GM19395 (cell line): Measurements from ENCODE around the gene NHERF1.

Source experiments
- ATAC-seq: cut with Tn5 transposase; IDR thresholded peaks from one replicate; pipeline ENCODE4 v1.9.1; 2021; ENCODE audit warnings: mild to moderate bottlenecking, moderate library complexity; ENCODE audit not compliant: unreplicated experiment

Gene NHERF1

GRCh38 chr17:74748529-74749278 lies at the start of gene NHERF1:
TSS of gene NHERF1 (plus strand) at chr17:74748628. CDS start at chr17:74748847, 219 bp downstream.
- ATAC-seq = peak; percentile 82

GRCh38 chr17:74699236-74699635 lies 49.2 kb upstream of the NHERF1 start:
- no peak for ATAC-seq

- no peak for ATAC-seq
Observed at GRCh38 chr17:74702116-74702871, 46.1 kb upstream of the NHERF1 start.

- no peak for ATAC-seq
Observed at GRCh38 chr17:74703311-74703710, 45.1 kb upstream of the NHERF1 start.

GRCh38 chr17:74704544-74704943 lies 43.9 kb upstream of the NHERF1 start:
- ATAC-seq = no peak

- no peak for ATAC-seq
Observed at GRCh38 chr17:74711058-74711824, 37.2 kb upstream of the NHERF1 start.

- ATAC-seq = no peak
Observed at GRCh38 chr17:74712301-74712700, 36.1 kb upstream of the NHERF1 start.

GRCh38 chr17:74712756-74713155 lies 35.7 kb upstream of the NHERF1 start, which contains the start of gene CD300LF:
TSS of gene CD300LF (minus strand) at chr17:74712923. CDS start at chr17:74712866, 57 bp downstream.
- ATAC-seq = no peak

- no peak for ATAC-seq
Observed at GRCh38 chr17:74713171-74713755, 35.2 kb upstream of the NHERF1 start.

- no peak for ATAC-seq
Observed at GRCh38 chr17:74715144-74715543, 33.3 kb upstream of the NHERF1 start.

GRCh38 chr17:74720506-74720905 lies 27.9 kb upstream of the NHERF1 start:
- no peak for ATAC-seq

- ATAC-seq = no peak
Observed at GRCh38 chr17:74722782-74723181, 25.6 kb upstream of the NHERF1 start.

- ATAC-seq = no peak
Observed at GRCh38 chr17:74723891-74724290, 24.5 kb upstream of the NHERF1 start.

- ATAC-seq = no peak
Observed at GRCh38 chr17:74725111-74725510, 23.3 kb upstream of the NHERF1 start.

- no peak for ATAC-seq
Observed at GRCh38 chr17:74728033-74728701, 20.3 kb upstream of the NHERF1 start.

GRCh38 chr17:74728702-74729075 lies 19.7 kb upstream of the NHERF1 start:
- ATAC-seq = no peak

GRCh38 chr17:74729368-74729767 lies 19.1 kb upstream of the NHERF1 start:
- no peak for ATAC-seq

GRCh38 chr17:74729866-74730265 lies 18.6 kb upstream of the NHERF1 start:
- no peak for ATAC-seq

- ATAC-seq = no peak
Observed at GRCh38 chr17:74730491-74731346, 17.7 kb upstream of the NHERF1 start.

GRCh38 chr17:74731347-74731605 lies 17.2 kb upstream of the NHERF1 start:
- no peak for ATAC-seq
